ENCODE data around the gene CACUL1.
"Not testable (repeated sequence)": the region's sequence is repeated elsewhere in the genome, so short reads cannot be mapped to it uniquely, and the experiment has no call there.

CACUL1 gene

DNA sequence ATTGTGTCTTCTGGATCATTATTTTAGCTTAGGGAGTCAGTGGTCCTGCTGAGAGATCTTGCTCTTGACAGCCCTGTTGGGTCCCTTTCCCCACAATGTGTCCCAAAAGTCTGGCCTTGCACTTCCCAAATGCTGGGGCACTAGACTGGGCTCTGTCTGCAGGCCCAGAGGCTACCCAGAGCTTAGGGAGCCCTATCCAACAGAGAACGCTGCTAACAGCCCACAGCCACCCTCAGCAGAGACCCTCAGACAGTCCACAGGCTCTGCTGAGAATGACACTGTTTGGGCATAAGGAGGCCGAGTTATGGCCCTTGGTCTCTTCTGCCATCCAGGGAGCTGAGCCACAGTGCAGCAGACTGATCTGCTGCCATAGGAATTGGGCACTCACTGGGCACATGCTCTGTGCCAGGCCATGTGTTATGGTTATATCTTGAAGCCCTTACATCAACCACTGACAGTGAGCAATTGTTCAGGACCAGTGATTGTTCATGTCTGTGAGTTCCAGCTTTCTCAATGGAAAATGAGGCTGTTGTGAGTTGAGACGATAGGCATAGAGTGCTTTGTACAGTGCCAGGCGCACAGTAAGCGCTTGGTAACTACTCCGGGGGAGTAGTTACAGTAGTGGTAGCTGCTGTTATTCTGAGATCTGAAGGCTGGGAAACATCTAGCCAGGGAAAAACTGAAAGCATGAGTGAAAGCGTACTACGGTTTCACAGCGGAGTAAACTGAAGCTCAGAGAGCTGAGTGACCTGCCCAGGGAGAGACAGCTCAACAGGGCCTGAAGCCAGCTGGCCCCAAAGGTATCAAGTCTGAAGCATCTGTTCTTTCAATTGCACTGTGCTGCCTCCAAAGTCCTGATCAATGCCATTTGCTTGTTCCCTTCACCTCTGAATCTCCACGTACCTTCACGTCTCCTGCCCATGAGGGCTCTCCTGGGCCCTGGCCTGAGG is 81.7 kb downstream of the CACUL1 start:
- no peaks in the 10 kb centered on the region for H3K4me1 ChIP-seq (ENCODE audit: insufficient read depth, low read length)
- no peak overlapping the region for H3K4me3 ChIP-seq (ENCODE audit: low read length)
- H3K36me3 ChIP-seq (ENCODE audit: insufficient read depth, low read length): no peaks in the 10 kb centered on the region; the same call in 1 of the 2 replicates
- no peaks in the 10 kb centered on the region for H3K27me3 ChIP-seq (ENCODE audit: insufficient read depth, low read length)
- no peak overlapping the region for H3K27ac ChIP-seq (ENCODE audit: low read depth, low read length)
- no peaks in the 10 kb centered on the region for H3K9me3 ChIP-seq (ENCODE audit: insufficient read depth, low read depth, low read length)
- 95% methylated on average over 11 of the region's 11 CpGs for WGBS
- H3K9ac ChIP-seq (ENCODE audit: low read depth, low read length): no peak overlapping the region

DNA sequence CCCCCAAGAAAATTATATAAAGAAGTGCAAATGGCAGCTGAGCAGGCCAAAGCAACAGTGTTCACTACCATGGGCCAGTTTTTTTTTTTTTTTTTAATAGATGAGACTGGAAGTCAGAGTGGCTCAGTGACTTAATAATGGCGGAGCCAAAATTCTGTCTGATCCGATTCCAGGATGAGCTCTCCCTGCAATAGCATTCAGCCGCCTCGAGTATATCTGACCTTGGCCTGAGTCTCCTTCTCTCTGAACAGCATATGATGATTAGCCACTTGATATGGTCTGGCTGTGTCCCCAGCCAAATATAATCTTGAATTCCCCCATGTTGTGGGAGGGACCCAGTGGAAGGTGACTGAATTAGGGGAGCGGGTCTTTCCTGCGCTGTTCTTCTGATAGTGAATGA is 82.6 kb downstream of the CACUL1 start:
- no peaks in the 10 kb centered on the region for H3K9me3 ChIP-seq (ENCODE audit: insufficient read depth, low read depth, low read length)
- no peak overlapping the region for H3K9ac ChIP-seq (ENCODE audit: low read depth, low read length)
- WGBS: 79% methylated on average over 6 of the region's 6 CpGs
- H3K4me3 ChIP-seq (ENCODE audit: low read length): no peak overlapping the region
- H3K27ac ChIP-seq (ENCODE audit: low read depth, low read length): no peak overlapping the region
- no peaks in the 10 kb centered on the region for H3K27me3 ChIP-seq (ENCODE audit: insufficient read depth, low read length)
- H3K36me3 ChIP-seq (ENCODE audit: insufficient read depth, low read length): no peaks in the 10 kb centered on the region; the same call in 1 of the 2 replicates
- no peaks in the 10 kb centered on the region for H3K4me1 ChIP-seq (ENCODE audit: insufficient read depth, low read length)

DNA sequence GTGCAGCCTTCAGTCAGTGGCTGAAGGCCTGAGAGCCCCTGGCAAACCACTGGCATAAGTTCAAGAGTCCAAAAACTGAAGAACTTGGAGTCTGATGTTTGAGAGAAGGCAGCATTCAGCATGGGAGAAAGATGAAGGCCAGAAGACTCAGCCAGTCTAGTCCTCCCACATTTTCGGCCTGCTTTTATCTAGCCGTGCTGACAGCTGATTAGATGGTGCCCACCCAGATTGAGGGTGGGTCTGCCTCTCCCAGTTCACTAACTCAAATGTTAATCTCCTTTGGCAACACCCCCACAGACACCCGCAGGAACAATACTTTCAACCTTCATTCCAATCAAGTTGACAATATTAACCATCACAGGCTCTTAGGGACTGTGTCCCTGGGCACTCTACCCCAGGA is 83.5 kb downstream of the CACUL1 start:
- 86% methylated on average over 3 of the region's 3 CpGs for WGBS
- H3K27ac ChIP-seq (ENCODE audit: low read depth, low read length); H3K4me1 ChIP-seq (ENCODE audit: insufficient read depth, low read length); H3K36me3 ChIP-seq (ENCODE audit: insufficient read depth, low read length); H3K9me3 ChIP-seq (ENCODE audit: insufficient read depth, low read depth, low read length); H3K27me3 ChIP-seq (ENCODE audit: insufficient read depth, low read length); H3K4me3 ChIP-seq (ENCODE audit: low read length); H3K9ac ChIP-seq (ENCODE audit: low read depth, low read length): not testable (repeated sequence)

DNA sequence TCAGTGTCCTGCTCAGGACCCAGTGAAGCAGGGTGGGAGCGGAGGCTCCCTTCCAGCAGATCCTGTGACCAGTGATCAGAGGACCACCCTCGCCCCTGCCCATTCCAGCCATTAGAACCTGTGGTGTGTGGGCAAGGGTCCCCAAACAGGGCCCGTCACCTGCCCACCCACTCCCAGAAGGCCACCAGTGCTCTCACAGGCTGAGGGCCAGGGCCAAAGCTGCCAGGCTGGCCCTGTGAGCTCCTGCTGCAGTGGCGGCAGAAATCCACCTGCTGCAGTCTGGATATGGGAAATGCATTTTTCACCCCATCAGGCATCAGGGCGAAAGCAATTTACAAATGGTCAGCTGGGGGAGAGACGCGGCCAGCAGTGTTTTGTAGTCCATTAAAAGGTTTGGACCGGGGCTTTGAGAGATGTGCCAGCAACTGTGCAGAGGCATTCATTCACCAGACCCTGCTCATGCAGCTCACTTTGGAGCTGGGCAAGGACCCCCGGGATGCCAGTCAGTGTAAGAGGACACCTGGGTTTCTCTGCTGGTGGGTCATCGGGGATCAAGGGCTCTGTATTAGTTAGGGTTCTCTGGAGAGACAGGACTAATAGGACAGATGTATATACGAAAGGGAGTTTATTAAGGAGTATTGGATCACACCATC is 84.2 kb downstream of the CACUL1 start:
- Histone ChIP-seq H3K4me3 (ENCODE audit: low read length) (no peak overlapping the region), H3K27ac (ENCODE audit: low read depth, low read length) (no peak overlapping the region), H3K4me1 (ENCODE audit: insufficient read depth, low read length) (no peaks in the 10 kb centered on the region), H3K27me3 (ENCODE audit: insufficient read depth, low read length) (no peaks in the 10 kb centered on the region), H3K9ac (ENCODE audit: low read depth, low read length) (no peak overlapping the region), H3K36me3 (ENCODE audit: insufficient read depth, low read length) (no peaks in the 10 kb centered on the region; the same call in 1 of the 2 replicates), H3K9me3 (ENCODE audit: insufficient read depth, low read depth, low read length) (no peaks in the 10 kb centered on the region)
- WGBS: 93% methylated on average over 11 of the region's 11 CpGs

DNA sequence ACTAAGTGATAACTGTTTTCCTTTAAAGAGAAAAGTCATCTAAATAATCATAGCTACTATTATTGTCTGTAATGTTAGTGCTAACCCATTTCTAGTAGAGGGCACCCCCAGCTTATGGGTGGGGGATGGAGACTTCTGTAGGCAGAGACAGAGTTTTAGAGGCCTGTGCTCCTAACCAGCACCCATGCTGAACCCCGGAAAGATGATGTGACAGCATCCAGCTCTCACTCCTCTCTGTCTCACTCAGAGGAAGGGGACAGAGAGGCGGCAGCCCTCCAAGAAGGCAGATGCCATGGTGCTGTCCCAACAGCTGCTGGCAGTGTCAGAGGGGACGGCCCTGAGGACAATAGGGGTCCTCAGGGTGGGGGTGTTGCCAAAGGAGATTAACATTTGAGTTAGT is 84.9 kb downstream of the CACUL1 start:
- no peaks in the 10 kb centered on the region for H3K9me3 ChIP-seq (ENCODE audit: insufficient read depth, low read depth, low read length)
- H3K9ac ChIP-seq (ENCODE audit: low read depth, low read length): no peak overlapping the region
- WGBS: 95% methylated on average over 3 of the region's 3 CpGs
- H3K27ac ChIP-seq (ENCODE audit: low read depth, low read length): no peak overlapping the region
- H3K27me3 ChIP-seq (ENCODE audit: insufficient read depth, low read length): no peaks in the 10 kb centered on the region
- no peak overlapping the region for H3K4me3 ChIP-seq (ENCODE audit: low read length)
- H3K36me3 ChIP-seq (ENCODE audit: insufficient read depth, low read length): no peaks in the 10 kb centered on the region
- H3K4me1 ChIP-seq (ENCODE audit: insufficient read depth, low read length): no peaks in the 10 kb centered on the region

DNA sequence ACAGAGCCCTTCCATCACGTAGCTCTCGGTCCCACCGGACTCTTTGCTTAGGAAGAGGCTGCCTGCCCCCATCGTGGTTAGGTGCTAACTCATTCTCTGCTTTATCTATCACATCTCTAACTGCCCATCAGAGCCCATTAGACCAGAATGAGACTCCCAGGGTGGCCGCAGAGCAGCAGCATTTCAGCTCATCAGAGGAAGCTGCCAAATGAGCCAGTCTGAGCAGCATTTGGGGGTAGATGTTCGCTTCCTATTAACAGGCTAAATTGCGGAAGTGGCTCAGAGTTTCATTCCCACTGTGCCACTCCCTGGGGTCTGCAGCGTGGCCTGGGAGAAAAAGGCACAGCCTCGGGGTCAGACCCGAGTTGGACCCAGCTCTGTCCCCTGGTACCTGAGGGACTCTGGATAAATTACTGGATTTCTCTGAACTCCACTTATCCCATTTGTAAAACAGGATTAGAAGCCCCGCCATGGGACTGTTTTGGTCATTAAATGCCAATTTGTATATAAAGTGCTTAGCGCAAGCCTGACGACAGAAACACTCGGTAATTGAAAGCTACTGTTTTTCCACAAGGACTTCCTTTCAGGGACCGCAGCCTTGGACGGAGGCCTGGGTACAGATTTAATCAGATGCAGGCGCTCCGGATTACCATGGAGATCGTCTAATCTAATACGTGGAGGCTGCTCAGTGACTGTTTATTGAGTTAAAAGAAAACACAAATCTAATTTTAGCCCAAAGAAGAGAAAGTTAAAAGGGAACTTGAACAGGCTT is 85.6 kb downstream of the CACUL1 start:
- Histone ChIP-seq H3K36me3 (ENCODE audit: insufficient read depth, low read length) (no peaks in the 10 kb centered on the region), H3K27ac (ENCODE audit: low read depth, low read length) (no peak overlapping the region), H3K4me1 (ENCODE audit: insufficient read depth, low read length) (no peaks in the 10 kb centered on the region), H3K4me3 (ENCODE audit: low read length) (no peak overlapping the region), H3K9me3 (ENCODE audit: insufficient read depth, low read depth, low read length) (no peaks in the 10 kb centered on the region), H3K9ac (ENCODE audit: low read depth, low read length) (no peak overlapping the region), H3K27me3 (ENCODE audit: insufficient read depth, low read length) (no peaks in the 10 kb centered on the region)
- WGBS: 74% methylated on average over 20 of the region's 20 CpGs

DNA sequence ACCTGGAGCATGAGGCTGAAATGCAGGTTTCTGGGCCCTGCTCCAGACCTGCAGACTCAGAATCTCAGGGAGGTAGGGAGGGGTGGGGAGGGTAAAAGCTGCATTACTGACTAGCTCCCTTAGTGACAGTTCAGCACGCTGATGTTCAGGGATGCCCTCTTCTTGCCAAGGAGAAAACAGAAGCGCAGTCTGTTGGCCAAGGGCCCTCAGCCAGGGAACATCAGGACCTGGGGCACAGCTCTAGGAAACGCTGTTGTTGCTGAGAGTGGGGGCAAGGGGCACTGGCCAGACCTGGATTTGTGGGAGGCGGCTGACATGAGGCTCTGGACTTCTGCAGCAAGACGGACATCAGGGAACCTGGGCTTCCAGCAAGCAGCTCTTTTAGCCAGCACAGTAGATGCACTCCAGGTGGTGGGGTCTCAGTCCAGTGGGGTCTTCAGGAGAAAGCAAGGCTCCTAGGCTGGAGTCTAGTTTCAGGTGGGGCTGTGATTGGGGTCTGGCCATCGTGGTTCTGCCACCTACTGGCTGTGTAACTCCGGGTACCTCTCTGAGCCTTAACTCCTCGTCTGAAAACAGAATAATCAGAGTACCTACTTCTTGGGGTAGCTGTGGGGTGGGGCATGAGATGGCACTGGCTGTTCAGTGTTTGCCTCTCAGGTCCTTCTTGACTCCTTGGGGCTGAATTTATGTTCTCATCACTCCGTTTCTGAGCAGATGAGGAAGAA is 86.4 kb downstream of the CACUL1 start:
- Histone ChIP-seq H3K4me1 (ENCODE audit: insufficient read depth, low read length) (no peaks in the 10 kb centered on the region), H3K9ac (ENCODE audit: low read depth, low read length) (no peak overlapping the region), H3K9me3 (ENCODE audit: insufficient read depth, low read depth, low read length) (no peaks in the 10 kb centered on the region), H3K4me3 (ENCODE audit: low read length) (no peak overlapping the region), H3K27ac (ENCODE audit: low read depth, low read length) (no peak overlapping the region), H3K27me3 (ENCODE audit: insufficient read depth, low read length) (no peaks in the 10 kb centered on the region), H3K36me3 (ENCODE audit: insufficient read depth, low read length) (no peaks in the 10 kb centered on the region)
- WGBS: 82% methylated on average over 8 of the region's 9 CpGs

DNA sequence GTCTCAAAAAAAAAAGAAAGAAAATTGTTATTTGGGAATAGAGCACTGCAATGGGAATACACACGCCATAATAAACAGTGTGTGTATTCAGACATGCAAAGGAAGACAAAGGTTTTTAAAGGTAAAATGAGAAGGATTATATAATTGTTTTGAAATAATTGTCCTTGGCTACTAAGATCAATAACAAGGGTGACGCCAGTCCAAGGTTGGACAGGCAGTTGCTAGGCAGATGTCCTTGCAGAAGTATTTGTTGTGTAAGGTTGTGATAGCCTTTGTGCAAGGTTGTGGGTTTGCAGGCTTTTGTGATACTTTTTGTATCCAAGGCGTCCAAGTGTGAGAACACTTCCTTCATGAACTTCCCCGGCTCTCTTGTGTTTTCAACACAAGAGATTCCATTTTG is 87.0 kb downstream of the CACUL1 start:
- Histone ChIP-seq H3K9me3 (ENCODE audit: insufficient read depth, low read depth, low read length) (no peaks in the 10 kb centered on the region), H3K4me3 (ENCODE audit: low read length) (no peak overlapping the region), H3K4me1 (ENCODE audit: insufficient read depth, low read length) (no peaks in the 10 kb centered on the region), H3K9ac (ENCODE audit: low read depth, low read length) (no peak overlapping the region), H3K27ac (ENCODE audit: low read depth, low read length) (no peak overlapping the region), H3K36me3 (ENCODE audit: insufficient read depth, low read length) (no peaks in the 10 kb centered on the region), H3K27me3 (ENCODE audit: insufficient read depth, low read length) (no peaks in the 10 kb centered on the region)
- 91% methylated on average over 4 of the region's 4 CpGs for WGBS

DNA sequence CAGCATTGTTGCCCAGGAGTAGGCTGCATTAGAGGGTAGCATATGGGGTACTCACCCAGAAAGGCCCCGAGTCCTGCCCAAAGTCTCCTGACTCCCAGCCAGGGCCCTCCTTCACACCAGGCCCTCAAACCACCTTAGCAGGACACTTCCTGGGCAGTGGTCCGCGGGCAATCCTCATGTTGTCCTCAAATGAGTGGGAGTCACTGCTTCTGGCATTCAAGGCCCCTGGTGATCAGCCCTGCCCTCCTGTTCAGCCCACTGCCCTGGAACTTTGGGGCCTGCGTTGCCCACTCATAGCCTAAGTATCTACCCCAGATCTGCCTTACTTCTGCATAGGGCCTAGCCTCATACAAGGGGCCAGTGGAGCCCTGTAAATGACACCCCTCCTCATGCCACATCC is 88.4 kb downstream of the CACUL1 start:
- Histone ChIP-seq H3K4me1 (ENCODE audit: insufficient read depth, low read length) (no peaks in the 10 kb centered on the region), H3K27ac (ENCODE audit: low read depth, low read length) (no peak overlapping the region), H3K9me3 (ENCODE audit: insufficient read depth, low read depth, low read length) (no peaks in the 10 kb centered on the region), H3K36me3 (ENCODE audit: insufficient read depth, low read length) (no peaks in the 10 kb centered on the region), H3K27me3 (ENCODE audit: insufficient read depth, low read length) (no peaks in the 10 kb centered on the region), H3K4me3 (ENCODE audit: low read length) (no peak overlapping the region), H3K9ac (ENCODE audit: low read depth, low read length) (no peak overlapping the region)
- 95% methylated on average over 4 of the region's 4 CpGs for WGBS

DNA sequence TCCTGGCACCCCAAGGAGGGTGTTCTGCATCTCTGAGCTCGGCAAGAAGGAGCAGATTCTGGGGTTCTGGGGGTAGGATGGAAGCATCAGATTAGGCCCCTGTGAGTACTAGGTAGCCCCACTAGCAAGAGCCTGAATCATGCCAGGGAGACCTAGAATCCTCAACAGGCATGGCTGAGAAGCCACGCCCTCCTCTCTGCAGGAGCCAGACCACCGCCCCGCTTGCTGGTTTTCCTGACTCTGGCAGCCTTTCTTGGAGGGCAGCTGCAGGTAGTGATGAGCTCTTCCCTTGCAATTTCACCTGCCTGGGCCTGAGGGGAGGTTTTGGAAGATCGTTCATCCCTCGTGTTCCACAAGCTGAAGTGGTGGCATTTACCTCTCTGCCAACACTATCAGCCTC is 90.4 kb downstream of the CACUL1 start:
- H3K27me3 ChIP-seq (ENCODE audit: insufficient read depth, low read length): no peaks in the 10 kb centered on the region
- no peak overlapping the region for H3K27ac ChIP-seq (ENCODE audit: low read depth, low read length)
- WGBS: 76% methylated on average over 6 of the region's 6 CpGs
- H3K36me3 ChIP-seq (ENCODE audit: insufficient read depth, low read length): no peaks in the 10 kb centered on the region
- H3K9ac ChIP-seq (ENCODE audit: low read depth, low read length): no peak overlapping the region
- H3K4me3 ChIP-seq (ENCODE audit: low read length): no peak overlapping the region
- H3K4me1 ChIP-seq (ENCODE audit: insufficient read depth, low read length): no peaks in the 10 kb centered on the region
- H3K9me3 ChIP-seq (ENCODE audit: insufficient read depth, low read depth, low read length): no peaks in the 10 kb centered on the region
